Measurements from ENCODE around the gene HEATR5B. TPM values are rescaled to one million over a fixed set of nuclear protein-coding genes. Genes with fewer than 3 reads are reported as not detected.
A peak's percentile ranks its signal among the peaks of the same experiment; 100 is the strongest.
"Not testable (repeated sequence)": the region's sequence is repeated elsewhere in the genome, so short reads cannot be mapped to it uniquely, and the experiment has no call there.

HEATR5B gene
- total RNA-seq, 2 donors from 2014 or later, result 20.6 to 21.2 TPM

DNA sequence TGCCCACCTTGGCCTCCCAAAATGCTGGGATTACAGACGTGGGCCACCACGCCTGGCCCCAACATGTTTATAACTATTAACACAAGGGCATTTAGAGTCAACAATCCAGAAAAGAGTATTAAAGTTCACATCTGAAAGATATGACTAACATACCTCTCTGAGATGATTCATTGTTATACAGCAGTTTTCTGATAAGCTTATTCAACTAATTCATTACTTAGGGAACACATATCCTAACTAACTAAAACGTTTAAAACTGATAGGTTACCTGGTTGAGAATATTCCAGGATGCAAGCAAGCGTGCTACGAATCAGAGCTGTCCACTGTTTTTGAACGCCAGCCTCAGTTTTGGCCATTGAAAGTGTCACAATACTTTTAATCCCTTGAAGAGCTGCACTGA, 83.9 kb downstream of the HEATR5B start:
- DNase-seq (no peak), ATAC-seq (peak; percentile 76)
- intact Hi-C loops (cut with DNase I, micrococcal nuclease), result loop anchor here in 1 of 2 donors (10.0 kb wide), 1 partner anchor 54 kb away; no protein-coding TSS in a partner anchor

DNA sequence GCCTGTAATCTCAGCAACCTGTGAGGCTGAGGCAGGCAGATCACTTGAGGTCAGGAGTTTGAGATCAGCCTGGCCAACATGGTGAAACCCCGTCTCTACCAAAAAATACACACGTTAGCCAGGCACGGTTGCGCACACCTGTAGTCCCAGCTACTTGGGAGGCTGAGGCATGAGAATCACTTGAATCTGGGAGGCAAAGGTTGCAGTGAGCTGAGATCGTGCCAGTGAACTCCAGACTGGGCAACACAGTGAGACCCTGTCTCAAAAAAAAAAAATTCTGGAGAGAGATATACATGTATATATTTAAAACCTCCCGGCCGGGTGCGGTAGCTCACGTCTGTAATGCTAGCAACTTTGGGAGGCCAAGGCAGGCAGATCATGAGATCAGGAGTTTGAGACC, 84.8 kb downstream of the HEATR5B start:
- DNase-seq; intact Hi-C loops (cut with DNase I, micrococcal nuclease); ATAC-seq: not testable (repeated sequence)

DNA sequence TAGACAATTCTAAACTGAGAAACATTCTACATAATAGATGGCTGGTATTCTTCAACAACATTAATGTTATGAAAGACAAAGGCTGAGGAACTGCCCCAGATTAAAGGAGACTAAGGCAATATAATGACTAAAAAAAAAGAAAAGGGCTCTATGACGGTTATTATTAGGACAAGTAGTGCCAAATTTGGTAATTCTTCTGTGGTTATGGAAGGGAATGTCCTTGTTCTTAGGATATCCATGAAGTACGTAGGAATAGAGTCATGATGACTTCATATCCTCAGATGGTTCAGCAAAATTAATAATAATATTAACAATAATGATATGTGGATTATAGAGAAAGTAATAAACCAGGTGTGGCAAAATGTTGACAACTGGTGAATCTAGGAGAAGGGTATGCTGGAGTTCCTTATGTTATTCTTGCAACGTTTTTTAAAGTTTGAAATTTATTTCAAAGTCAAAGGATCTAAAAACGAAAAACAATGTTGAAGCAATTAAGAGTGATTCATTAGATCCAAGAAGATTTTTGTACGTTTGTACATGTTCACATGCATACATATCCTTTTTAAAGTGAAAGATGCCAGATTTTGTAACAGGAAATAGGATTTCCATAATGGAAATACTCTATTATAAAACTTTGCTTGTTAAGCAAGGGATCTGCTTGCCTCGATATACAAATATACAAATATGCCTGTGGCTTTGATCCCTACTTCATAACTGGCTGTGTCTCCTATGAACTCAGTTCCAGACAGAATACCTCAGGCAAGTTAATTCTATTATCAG, 90.1 kb downstream of the HEATR5B start:
- intact Hi-C loops (cut with DNase I, micrococcal nuclease), result no loop called here
- no peak for ATAC-seq

DNA sequence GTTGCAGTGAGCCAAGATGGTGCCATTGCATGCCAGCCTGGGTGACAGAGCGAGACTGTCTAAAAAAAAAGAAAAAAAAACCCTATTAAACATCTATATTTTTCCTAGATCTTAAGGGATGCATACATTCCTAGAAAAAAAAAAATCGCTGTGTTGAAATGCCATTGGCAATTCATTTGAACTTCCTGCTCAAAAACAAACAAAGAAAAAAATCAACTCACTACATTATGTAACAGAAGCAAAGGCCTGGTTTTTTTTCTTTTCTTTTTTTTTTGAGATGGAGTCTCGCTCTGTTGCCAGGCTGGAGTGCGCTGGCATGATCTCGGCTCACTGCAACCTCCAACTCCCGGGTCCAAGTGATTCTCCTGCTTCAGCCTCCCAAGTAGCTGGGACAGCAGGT, 96.2 kb downstream of the HEATR5B start:
- ATAC-seq (peak; percentile 61), DNase-seq (no peak)
- intact Hi-C loops (cut with DNase I, micrococcal nuclease), result no loop called here

More for the DNA sequence above, 90.1 kb downstream of the HEATR5B start:
- DNase-seq, result no peak

DNA sequence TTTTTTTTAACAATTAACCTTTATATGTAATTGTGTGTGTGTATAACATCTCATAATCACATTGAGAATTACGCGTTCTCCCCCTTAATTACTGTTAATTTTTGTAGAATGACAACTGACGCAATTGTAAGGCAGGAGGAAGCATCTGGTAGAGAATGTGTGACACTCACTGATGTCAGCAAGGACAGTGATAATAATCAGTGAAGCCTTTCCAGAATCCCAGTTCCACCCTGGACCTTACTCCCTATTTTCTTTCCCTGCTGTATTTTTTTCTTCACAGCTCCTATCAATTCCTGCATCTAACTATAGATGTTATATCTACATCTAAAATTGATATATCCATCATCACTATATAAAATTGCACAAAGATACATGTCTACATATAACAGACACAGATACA, 101.7 kb downstream of the HEATR5B start:
- ATAC-seq, result peak; percentile 89
- intact Hi-C loops (cut with DNase I, micrococcal nuclease), result no loop called here
- no peak for DNase-seq

DNA sequence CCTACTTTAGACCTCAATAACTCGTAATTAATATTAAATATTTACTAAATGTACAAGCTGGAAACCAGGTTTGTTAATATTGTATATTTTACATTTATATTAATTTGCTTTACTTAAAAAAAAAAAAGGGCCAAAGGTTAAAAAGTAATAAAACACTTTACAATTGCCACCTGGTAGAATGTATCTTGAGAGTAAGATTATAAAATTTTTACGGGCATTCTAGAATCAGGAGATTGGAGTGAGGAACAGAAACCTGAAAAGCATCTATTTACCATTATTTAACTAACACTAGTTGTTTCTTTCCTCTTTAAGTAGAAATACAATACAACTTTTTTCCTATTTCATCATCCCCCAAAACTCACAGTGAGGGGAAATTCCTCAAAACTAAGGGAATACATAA, 102.3 kb downstream of the HEATR5B start:
- no peak for DNase-seq
- peak; percentile 82 for ATAC-seq
- intact Hi-C loops (cut with DNase I, micrococcal nuclease), result no loop called here

DNA sequence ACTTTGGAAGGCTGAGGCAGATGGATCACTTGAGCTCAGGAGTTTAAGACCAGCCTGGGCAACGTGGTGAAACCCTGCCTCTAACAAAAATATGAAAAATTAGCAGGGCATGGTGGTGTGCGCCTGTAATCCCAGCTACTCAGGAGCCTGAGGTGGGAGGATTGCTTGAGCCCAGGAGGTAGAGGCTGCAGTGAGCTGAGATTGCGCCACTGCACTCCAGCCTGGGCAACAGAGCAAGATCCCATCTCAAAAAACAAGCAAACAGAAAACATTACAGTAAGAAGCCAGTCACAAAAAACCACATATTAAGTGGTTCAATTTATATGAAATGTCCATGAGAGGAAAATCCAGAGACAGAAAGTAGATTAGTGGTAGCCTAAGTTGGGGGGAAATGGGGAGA, 105.2 kb downstream of the HEATR5B start:
- intact Hi-C loops (cut with DNase I, micrococcal nuclease); ATAC-seq; DNase-seq: not testable (repeated sequence)

DNA sequence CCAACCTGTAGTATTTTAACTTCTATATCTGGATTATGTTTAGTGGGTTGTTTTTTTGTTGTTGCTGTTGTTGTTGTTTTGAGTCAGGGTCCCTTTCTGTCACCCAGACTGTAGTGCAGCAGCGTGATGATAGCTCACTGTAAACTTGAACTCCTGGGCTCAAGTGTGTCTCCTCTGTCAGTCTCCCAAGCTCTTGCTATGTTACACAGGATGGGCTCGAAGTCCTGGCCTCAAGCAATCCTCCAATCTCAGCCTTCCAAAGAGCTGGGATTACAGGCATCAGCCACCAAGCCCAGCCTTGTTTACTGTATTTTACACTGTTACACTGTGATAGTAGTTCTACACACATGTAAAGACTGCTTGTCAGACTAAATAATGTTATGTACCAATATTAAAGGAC, 108.1 kb downstream of the HEATR5B start:
- intact Hi-C loops (cut with DNase I, micrococcal nuclease), result no loop called here
- DNase-seq (no peak), ATAC-seq (no peak)

DNA sequence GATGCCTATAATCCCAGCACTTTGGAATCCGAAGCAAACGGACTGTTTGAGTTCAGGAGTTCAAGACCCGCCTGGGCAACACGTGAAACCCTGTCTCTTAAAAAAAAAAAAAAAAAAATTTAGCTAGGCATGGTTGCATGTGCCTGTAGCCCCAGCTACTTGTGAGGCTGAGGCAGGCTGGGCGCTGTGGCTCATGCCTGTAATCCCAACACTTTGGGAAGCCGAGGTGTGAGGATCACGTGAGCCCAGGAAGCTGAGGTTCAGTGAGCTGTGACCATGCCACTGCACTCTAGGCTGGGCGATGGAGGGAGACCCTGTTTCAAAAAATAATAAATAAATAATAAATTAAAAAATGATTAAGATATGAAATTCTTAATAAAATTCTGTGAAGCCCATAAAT, 108.9 kb downstream of the HEATR5B start:
- no peak for DNase-seq
- ATAC-seq, result no peak
- intact Hi-C loops (cut with DNase I, micrococcal nuclease), result no loop called here

DNA sequence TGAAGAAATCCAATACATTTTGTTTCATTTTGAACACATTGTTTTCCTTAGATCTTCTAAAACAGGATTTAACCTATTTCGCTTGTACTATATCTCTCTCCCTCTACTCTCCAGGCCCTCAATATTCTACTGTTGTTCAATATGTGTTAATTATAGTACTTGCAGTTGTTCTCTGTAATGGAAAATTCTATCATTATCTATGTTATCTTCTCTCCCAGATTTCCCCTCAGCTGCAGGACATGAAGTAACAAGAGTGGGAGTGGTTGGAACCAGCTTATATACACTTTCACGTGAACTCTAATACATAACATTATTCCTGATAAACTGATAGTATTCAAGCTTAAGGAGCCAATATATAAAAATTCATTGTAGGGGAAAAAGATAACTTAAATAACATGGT, 110.9 kb downstream of the HEATR5B start:
- ATAC-seq (no peak), DNase-seq (no peak)
- intact Hi-C loops (cut with DNase I, micrococcal nuclease), result no loop called here

DNA sequence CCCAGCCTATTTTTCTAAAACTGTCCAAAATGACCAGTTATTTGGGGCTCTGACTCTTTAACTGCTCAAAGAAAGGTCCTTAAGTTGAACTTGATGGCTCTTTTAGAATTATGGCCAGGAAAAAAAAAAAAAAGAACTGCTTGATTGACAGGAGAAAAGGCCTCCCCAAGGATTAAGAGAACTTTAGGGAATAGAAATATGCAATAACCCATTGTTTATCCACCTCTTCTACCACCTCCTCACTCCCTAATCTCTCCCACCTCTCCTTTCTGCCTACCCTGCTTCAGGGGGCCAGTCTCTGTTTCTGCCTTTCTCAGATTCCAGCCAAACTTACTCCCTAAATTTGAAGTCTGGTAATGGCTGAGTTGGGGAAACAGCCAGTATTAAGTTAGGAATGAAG, 112.2 kb downstream of the HEATR5B start:
- intact Hi-C loops (cut with DNase I, micrococcal nuclease), result no loop called here
- DNase-seq (no peak), ATAC-seq (no peak)

DNA sequence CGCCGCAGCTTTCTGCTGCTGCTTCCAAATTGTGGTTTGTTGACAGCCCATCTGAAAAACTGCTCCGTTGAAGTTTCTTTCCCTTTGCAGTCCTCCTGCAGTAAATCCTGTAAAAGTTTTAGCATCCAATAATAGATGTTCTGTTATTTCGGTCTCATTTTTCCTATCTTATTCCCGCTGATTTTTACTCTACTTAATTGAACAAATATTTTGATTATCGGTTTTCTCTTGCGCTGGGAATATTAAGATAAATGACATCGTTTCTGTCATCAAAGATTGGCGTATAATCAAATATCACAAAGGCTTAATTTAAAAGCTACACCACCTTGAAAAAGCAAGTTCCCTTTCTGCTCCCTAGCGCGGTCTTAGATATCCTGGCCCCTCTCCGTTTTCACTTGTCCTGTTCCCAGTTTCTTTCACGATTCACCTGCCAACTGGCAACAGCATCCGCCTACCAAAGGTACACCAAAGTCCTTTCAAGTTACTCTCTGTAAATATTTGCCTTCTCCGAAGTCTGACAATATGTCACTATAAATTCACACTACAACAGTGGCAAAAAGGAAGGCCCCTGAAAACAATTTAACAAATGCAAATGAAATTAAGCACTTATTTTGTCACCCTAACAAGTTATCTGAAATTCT, 116.8 kb downstream of the HEATR5B start:
- intact Hi-C loops (cut with DNase I, micrococcal nuclease), result no loop called here
- ATAC-seq (peak; percentile 52), DNase-seq (peak; percentile 58 to 70)

DNA sequence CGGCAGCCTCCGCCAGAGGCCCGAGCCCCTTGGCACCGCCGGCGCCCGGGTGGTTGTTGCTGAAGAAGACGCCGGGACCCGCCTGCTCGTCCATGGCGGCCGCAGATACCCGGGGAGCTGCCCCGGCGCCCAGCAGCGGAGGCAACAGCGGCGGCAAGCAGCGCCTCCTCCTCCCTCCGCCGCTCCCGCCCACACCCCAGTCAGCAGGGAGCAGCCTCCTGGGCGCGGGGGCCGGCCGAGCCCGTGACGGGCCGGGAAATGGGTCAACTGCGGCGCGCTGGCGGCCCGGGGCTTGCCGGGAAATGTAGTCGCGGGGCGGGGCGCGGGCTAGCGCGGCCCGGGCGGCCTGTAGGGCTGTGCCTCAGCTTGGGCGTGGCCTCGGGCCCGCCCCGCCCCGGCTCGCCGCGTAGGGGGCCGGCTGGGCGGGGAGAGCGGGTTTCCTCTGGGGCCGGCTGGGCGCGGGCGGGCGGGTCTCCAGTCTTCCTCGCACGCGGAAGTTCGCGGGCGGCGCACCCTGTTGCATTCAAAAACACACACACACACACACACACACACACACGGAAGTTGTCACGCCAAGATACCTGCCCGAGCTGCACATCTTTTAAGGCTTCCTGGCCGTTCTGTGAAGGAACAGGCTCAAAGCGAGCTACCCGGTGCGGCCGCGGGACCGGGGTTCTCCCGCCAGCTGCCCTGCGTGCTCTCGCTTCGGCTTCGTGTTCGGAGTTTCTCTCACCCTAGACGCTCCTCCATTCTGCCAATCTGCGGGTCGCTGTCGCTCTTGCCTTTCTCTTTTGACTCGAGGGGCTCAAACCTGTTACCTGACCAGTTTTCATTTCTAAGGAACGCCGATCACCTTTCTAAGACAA, 117.6 kb downstream of the HEATR5B start, which contains the start of gene STRN:
TSS of gene STRN (minus strand) at position 167 of the 866 bp plus-strand sequence. CDS start at position 94, 73 bp downstream.
- intact Hi-C loops (cut with DNase I, micrococcal nuclease), result no loop called here
- peak; percentile 88 for ATAC-seq
- DNase-seq, result peak; percentile 95 to 99

DNA sequence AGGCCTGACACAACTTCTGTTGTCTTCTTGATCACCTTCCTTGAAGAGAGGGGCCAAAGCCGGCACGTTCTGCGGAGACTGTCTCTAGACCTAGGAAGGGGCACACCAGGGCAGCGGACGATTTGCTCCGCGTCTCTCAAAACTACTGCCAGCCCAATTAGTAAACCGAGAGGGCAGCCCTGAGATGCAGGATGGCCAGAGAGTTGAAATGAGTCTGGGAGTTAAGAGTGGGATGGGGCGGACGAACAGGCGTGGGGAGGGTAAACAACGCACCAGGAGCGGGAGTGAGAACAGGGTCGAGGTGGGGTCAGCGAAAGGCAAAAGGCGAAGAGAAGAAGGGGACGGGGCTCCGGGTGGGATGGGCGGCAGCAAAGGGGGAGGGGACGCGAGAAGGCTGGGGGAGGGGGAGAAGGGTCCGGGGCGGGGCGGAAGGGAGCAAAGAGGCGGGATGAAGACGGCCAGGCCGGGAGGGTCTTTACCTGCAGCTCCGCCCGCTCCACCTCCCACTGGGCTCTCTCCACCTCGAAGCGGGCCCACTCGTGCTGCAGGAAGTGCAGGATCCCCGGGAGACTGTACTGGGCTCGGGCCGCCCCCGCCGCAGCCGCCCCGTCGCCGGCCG, 118.3 kb downstream of the HEATR5B start:
- ATAC-seq (peak; percentile 16), DNase-seq (peak; percentile 61 to 75)
- intact Hi-C loops (cut with DNase I, micrococcal nuclease), result no loop called here

DNA sequence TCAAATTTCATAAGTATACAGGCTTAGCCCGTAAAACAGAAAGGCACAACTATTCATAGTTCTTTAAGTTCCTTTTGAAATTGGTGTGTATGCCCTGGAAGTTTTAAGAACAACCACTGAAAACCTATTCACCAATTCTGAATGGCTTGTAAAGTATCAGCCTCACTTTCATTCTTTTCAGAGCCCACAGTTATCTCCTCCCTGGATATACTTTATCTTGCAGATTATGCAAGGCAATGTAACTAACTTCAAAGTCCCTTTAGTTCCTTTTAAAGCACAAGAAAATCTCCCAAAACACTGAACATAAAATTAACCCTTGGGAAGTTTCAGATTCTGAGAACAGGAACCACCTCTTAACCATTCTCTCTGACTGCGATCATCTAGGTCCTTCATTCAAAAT, 119.0 kb downstream of the HEATR5B start:
- intact Hi-C loops (cut with DNase I, micrococcal nuclease), result no loop called here
- ATAC-seq (no peak), DNase-seq (no peak)

DNA sequence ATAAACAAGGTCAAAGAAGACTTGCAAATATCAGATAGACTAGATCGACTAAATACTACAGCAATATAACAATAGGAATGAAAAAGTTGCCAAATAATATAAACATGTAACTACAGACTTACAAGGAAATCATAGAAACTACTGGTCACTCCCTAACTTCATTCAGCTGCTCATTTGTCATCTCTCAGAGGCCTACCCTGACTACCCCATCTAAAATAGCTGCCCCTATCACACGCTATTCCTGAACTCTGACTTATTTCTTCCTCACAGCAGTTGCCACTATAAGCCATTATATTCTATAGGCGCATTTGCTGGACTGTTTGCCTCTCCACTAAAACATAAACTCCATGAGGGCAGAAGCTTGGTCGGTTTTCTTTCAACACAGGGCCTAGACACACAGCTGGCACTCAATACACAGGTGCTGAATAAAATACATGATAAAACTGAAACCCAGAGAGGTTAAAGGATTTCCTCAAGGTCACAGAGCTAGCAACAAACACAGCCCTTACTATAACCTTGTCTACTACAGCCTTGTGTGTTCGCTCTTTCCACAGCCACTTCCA, 119.6 kb downstream of the HEATR5B start:
- ATAC-seq (no peak), DNase-seq (no peak)
- intact Hi-C loops (cut with DNase I, micrococcal nuclease), result no loop called here

DNA sequence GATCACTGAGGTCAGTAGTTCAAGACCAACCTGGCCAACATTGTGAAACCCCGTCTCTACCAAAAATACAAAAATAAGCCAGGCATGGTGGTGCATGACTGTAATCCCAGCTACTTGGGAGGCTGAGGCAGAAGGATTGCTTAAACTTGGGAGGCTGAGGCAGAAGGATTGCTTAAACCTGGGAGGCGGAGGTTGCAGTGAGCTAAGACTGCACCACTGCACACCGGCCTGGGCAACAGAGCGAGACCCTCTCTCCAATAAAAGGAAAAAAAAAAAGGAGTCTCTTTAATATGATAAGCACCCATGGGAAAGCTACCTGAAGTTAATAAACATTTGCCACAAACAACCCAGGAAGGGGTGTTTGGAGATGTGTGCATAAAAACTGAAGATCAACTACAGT, 120.4 kb downstream of the HEATR5B start:
- ATAC-seq (no peak), DNase-seq (no peak)
- intact Hi-C loops (cut with DNase I, micrococcal nuclease), result no loop called here

DNA sequence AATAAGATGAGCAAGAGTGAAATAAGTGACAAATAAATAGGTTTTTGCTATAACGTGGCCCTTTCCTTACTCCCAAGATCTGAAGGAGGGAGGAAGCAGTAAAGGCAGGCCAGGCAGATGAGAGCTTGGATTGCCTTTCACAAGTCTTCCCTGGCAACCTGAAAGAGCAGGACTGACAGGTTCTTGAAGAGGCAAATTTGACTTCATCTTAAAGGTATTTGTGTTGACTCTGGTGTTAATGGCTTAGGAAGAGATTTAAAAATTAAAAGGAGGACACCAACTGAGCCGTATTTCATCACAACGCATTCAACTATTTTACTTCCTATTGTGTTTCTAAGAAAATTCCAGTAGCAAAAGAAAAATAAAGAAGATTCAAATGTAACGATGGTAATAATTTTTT, 121.1 kb downstream of the HEATR5B start:
- intact Hi-C loops (cut with DNase I, micrococcal nuclease), result no loop called here
- no peak for ATAC-seq
- DNase-seq, result no peak

DNA sequence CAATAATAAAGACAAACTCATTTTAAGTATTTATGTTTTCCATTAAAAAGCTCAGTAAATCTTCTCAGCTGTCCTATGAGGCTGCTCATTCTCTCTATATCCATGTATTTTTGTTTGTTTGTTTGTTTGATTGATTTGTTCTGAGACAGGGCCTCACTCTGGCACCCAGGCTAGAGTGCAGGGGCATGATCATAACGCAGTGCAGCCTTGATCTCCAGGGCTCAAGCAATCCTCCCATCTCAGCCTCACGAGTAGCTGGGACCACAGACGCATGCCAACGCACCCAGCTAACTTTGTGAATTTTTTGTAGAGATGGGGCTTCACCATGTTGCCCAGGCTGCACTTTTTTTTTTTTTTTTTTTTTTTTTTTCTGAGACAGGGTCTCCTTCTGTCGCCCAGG, 123.4 kb downstream of the HEATR5B start:
- no peak for DNase-seq

More for the DNA sequence above, 123.4 kb downstream of the HEATR5B start:
- intact Hi-C loops (cut with DNase I, micrococcal nuclease), result no loop called here
- ATAC-seq, result no peak
